Karpas-422 (cell line): ENCODE measurements around the gene TEAD4. TPM values are rescaled to one million over a fixed set of nuclear protein-coding genes. Genes with fewer than 3 reads are reported as not detected.

Source experiments
- DNase-seq: peaks from one replicate; pipeline ENCODE4 v3.0.0-alpha.2; 2015
- H2AFZ ChIP-seq: fragments of 200-600 bp; sonication (generic); 2 replicates; pipeline ENCODE4 v1.6.1; 2014; ENCODE audit warnings: antibody characterized with exemption, low read length, mixed read lengths
- H3K27ac ChIP-seq: fragments of 200-600 bp; sonication (generic); 2 replicates; pipeline ENCODE4 v1.5.1; 2014; ENCODE audit warnings: mild to moderate bottlenecking, low read length, moderate library complexity
- H3K27me3 ChIP-seq: fragments of 200-600 bp; sonication (generic); 2 replicates; pipeline ENCODE4 v1.6.1; 2014; ENCODE audit warnings: low read length, mixed read lengths
- H3K36me3 ChIP-seq: fragments of 200-600 bp; sonication (generic); 2 replicates; pipeline ENCODE4 v1.6.1; 2014; ENCODE audit warnings: low read length, mixed read lengths; ENCODE audit not compliant: insufficient read depth
- H3K4me1 ChIP-seq: fragments of 200-600 bp; sonication (generic); 2 replicates; pipeline ENCODE4 v1.6.1; 2014; ENCODE audit warnings: mild to moderate bottlenecking, low read length, mixed read lengths
- H3K4me2 ChIP-seq: fragments of 200-600 bp; sonication (generic); 2 replicates; pipeline ENCODE4 v1.6.1; 2014; ENCODE audit warnings: low read length, low read depth, mild to moderate bottlenecking; ENCODE audit not compliant: poor library complexity, severe bottlenecking
- H3K4me3 ChIP-seq: fragments of 200-600 bp; sonication (generic); 2 replicates; pipeline ENCODE4 v1.5.1; 2014; ENCODE audit warnings: mild to moderate bottlenecking, antibody characterized with exemption, low read length, mixed read lengths
- H3K79me2 ChIP-seq: fragments of 200-600 bp; sonication (generic); 2 replicates; pipeline ENCODE4 v1.6.1; 2014; ENCODE audit warnings: mild to moderate bottlenecking, low read length, mixed read lengths
- H3K9ac ChIP-seq: fragments of 200-600 bp; sonication (generic); 2 replicates; pipeline ENCODE4 v1.6.0; 2014; ENCODE audit warnings: low read length
- H3K9me2 ChIP-seq: fragments of 200-600 bp; sonication (generic), shearing (Covaris generic); replicated peaks from 2 replicates; pipeline ENCODE4 v1.6.0; 2014; ENCODE audit warnings: mild to moderate bottlenecking, low read length, moderate library complexity; ENCODE audit not compliant: insufficient read depth
- H3K9me3 ChIP-seq: fragments of 300-700, 200-600 bp; sonication (generic); 2 replicates; pipeline ENCODE4 v1.6.1; 2014; ENCODE audit warnings: low read length, mixed read lengths
- H4K20me1 ChIP-seq: fragments of 200-600 bp; sonication (generic); 2 replicates; pipeline ENCODE4 v1.6.1; 2014; ENCODE audit warnings: mild to moderate bottlenecking, antibody characterized with exemption, low read length, low read depth; ENCODE audit not compliant: insufficient read depth
- total RNA-seq: library from RNA; depleted of rRNA; stranded (reverse); fragments of >200 nt; shearing (Covaris generic); gene quantifications from 2 replicates; pipeline ENCODE4 v1.2.3, GENCODE V29; 2014; ENCODE audit warnings: low replicate concordance; rRNA removed

TEAD4 gene
- not detected in 2 replicates for total RNA-seq

- Histone ChIP-seq H3K4me2 (no peak within 1 kb of the TSS), H3K27me3 (no peaks in the 10 kb centered on the region), H4K20me1 (no peaks in the 10 kb centered on the region), H3K4me3 (no peak within 1 kb of the TSS), H3K9me3 (no peaks in the 10 kb centered on the region), H3K4me1 (no peaks in the 10 kb centered on the region), H3K9me2 (no peaks in the 10 kb centered on the region), H3K9ac (no peak within 1 kb of the TSS), H3K27ac (no peak within 1 kb of the TSS), H3K79me2 (no peaks in the 10 kb centered on the region), H2AFZ (no peak within 1 kb of the TSS), H3K36me3 (no peaks in the 10 kb centered on the region)
- no peak for DNase-seq
Observed at GRCh38 chr12:2959192-2959504, at the start of gene TEAD4. Gene TEAD4 (plus strand): TSS chr12:2959397.

- no peak overlapping the region for H2AFZ ChIP-seq
- H4K20me1 ChIP-seq: no peaks in the 10 kb centered on the region
- no peak overlapping the region for H3K9ac ChIP-seq
- no peaks in the 10 kb centered on the region for H3K9me2 ChIP-seq
- no peaks in the 10 kb centered on the region for H3K9me3 ChIP-seq
- peaks cover 11% of the 10 kb centered on the region; the same call in 1 of the 2 replicates for H3K79me2 ChIP-seq
- no peak for DNase-seq
- no peak overlapping the region for H3K4me2 ChIP-seq
- H3K36me3 ChIP-seq: no peaks in the 10 kb centered on the region
- no peak overlapping the region for H3K27ac ChIP-seq
- H3K4me3 ChIP-seq: no peak overlapping the region
- H3K27me3 ChIP-seq: no peaks in the 10 kb centered on the region
- H3K4me1 ChIP-seq: peaks cover 8% of the 10 kb centered on the region
Observed at GRCh38 chr12:2912216-2912575, 47.0 kb upstream of the TEAD4 start.

GRCh38 chr12:2919249-2919648, 39.9 kb upstream of the TEAD4 start:
- no peaks in the 10 kb centered on the region for H3K9me2 ChIP-seq
- no peaks in the 10 kb centered on the region for H3K4me1 ChIP-seq
- H3K27ac ChIP-seq: no peak overlapping the region
- no peaks in the 10 kb centered on the region for H3K9me3 ChIP-seq
- H3K4me2 ChIP-seq: no peak overlapping the region
- H3K36me3 ChIP-seq: peaks cover 4% of the 10 kb centered on the region; the same call in 1 of the 2 replicates
- no peaks in the 10 kb centered on the region; the same call in 1 of the 2 replicates for H3K79me2 ChIP-seq
- H3K4me3 ChIP-seq: no peak overlapping the region
- no peak for DNase-seq
- H3K27me3 ChIP-seq: no peaks in the 10 kb centered on the region
- no peak overlapping the region for H2AFZ ChIP-seq
- H3K9ac ChIP-seq: no peak overlapping the region
- no peaks in the 10 kb centered on the region for H4K20me1 ChIP-seq

DNA sequence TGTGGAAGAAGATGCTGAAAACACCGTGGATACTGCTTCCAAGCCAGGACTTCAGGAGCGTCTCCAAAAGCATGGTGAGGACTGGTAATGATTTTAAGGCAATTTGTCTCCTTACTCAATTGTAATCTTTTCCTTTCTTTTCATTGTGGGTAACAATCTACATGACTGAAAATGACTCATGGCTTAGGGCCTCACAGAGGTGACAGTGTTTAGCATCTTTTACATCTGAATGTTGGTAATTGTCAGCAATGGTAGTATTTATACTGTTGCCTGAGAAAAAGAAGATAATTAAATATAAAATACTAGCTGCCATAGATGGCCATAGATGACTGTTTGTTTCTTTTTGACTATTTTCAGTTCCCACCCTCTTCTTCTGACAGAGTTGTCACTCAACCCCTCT, 36.9 kb upstream of the TEAD4 start:
- Histone ChIP-seq H3K9me2 (no peaks in the 10 kb centered on the region), H3K36me3 (peaks cover 4% of the 10 kb centered on the region; the same call in 1 of the 2 replicates), H3K4me2 (no peak overlapping the region), H3K4me1 (no peaks in the 10 kb centered on the region), H4K20me1 (no peaks in the 10 kb centered on the region), H3K79me2 (no peaks in the 10 kb centered on the region; the same call in 1 of the 2 replicates), H3K9ac (no peak overlapping the region), H3K27ac (no peak overlapping the region), H2AFZ (no peak overlapping the region), H3K4me3 (no peak overlapping the region), H3K27me3 (no peaks in the 10 kb centered on the region), H3K9me3 (no peaks in the 10 kb centered on the region)
- DNase-seq: no peak

DNA sequence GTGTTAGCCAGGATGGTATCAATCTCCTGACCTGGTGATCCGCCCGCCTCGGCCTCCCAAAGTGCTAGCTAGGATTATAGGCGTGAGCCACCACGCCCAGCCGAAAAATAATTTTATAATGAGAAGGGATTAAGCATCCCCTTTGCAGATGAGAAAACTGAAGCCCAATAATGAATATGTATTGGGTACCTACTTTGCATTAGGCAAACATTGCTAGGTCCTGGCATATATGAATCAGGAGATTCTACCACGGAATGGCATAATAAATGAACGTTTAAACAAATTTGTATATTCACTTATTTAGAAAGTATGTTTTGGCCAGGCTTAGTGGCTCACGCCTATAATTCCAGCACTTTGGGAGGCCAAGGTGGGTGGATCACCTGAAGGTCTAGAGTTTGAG, 36.1 kb upstream of the TEAD4 start:
- H3K4me2 ChIP-seq: no peak overlapping the region
- H3K9me3 ChIP-seq: no peaks in the 10 kb centered on the region
- H3K79me2 ChIP-seq: no peaks in the 10 kb centered on the region; the same call in 1 of the 2 replicates
- no peak overlapping the region for H3K4me3 ChIP-seq
- H2AFZ ChIP-seq: no peak overlapping the region
- H3K4me1 ChIP-seq: no peaks in the 10 kb centered on the region
- no peak overlapping the region for H3K27ac ChIP-seq
- no peaks in the 10 kb centered on the region for H4K20me1 ChIP-seq
- DNase-seq: no peak
- no peak overlapping the region for H3K9ac ChIP-seq
- H3K36me3 ChIP-seq: peaks cover 4% of the 10 kb centered on the region; the same call in 1 of the 2 replicates
- no peaks in the 10 kb centered on the region for H3K9me2 ChIP-seq
- H3K27me3 ChIP-seq: no peaks in the 10 kb centered on the region

GRCh38 chr12:2924019-2924418, 35.2 kb upstream of the TEAD4 start:
- no peak for DNase-seq
- H3K9ac ChIP-seq: no peak overlapping the region
- H4K20me1 ChIP-seq: no peaks in the 10 kb centered on the region
- H2AFZ ChIP-seq: no peak overlapping the region
- H3K4me1 ChIP-seq: no peaks in the 10 kb centered on the region
- no peaks in the 10 kb centered on the region for H3K9me2 ChIP-seq
- no peak overlapping the region for H3K4me2 ChIP-seq
- no peaks in the 10 kb centered on the region for H3K9me3 ChIP-seq
- H3K27ac ChIP-seq: no peak overlapping the region
- peaks cover 4% of the 10 kb centered on the region; the same call in 1 of the 2 replicates for H3K36me3 ChIP-seq
- no peak overlapping the region for H3K4me3 ChIP-seq
- no peaks in the 10 kb centered on the region; the same call in 1 of the 2 replicates for H3K79me2 ChIP-seq
- H3K27me3 ChIP-seq: no peaks in the 10 kb centered on the region

DNA sequence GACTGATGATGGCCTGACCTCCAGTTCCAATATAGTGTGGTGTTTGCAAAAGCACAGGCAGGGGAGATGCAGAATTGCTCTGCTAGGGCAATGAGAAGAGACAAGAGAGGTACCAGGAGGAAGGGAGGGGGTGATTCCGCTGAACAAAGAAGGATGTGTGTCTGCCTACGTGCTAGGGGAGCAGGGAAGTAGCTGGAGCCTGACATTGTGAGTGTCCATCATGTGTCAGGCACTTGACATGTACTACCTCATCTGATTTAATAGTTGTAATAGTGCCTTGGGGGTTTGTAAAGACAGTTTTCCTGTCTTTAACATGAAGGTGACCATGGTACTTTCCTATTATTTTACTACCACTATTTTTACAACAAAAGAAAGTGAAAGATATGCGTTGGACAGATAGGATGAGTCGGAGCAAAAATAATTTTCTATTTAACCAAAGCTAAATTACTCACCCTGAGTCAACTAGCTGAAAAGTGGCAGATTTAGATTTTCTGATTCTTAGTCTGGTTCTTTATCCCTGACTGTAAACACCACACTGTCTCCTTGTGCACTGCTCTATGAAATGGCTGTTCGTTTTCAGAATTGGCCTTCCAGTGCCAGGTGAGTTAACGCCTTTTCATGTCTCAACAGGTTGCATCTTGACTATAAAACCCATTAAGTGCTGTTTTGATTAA, 33.7 kb upstream of the TEAD4 start:
- no peaks in the 10 kb centered on the region for H3K9me3 ChIP-seq
- DNase-seq: no peak
- H3K79me2 ChIP-seq: no peaks in the 10 kb centered on the region
- peaks cover 4% of the 10 kb centered on the region; the same call in 1 of the 2 replicates for H3K36me3 ChIP-seq
- no peaks in the 10 kb centered on the region for H4K20me1 ChIP-seq
- H3K4me1 ChIP-seq: no peaks in the 10 kb centered on the region
- no peak overlapping the region for H3K4me2 ChIP-seq
- no peak overlapping the region for H3K27ac ChIP-seq
- H3K4me3 ChIP-seq: no peak overlapping the region
- H3K9me2 ChIP-seq: no peaks in the 10 kb centered on the region
- H3K9ac ChIP-seq: no peak overlapping the region
- no peaks in the 10 kb centered on the region for H3K27me3 ChIP-seq
- H2AFZ ChIP-seq: no peak overlapping the region

- peaks cover 7% of the 10 kb centered on the region; the same call in 1 of the 2 replicates for H3K4me1 ChIP-seq
- no peak overlapping the region for H3K9ac ChIP-seq
- H3K27ac ChIP-seq: no peak overlapping the region
- no peak overlapping the region for H2AFZ ChIP-seq
- no peak for DNase-seq
- H3K36me3 ChIP-seq: 0 out of 2 replicates have a peak, but pooled peaks cover 3% of the 10 kb centered on the region
- H3K9me3 ChIP-seq: no peaks in the 10 kb centered on the region
- H3K9me2 ChIP-seq: no peaks in the 10 kb centered on the region
- H3K79me2 ChIP-seq: no peaks in the 10 kb centered on the region
- H3K4me2 ChIP-seq: no peak overlapping the region
- no peaks in the 10 kb centered on the region for H4K20me1 ChIP-seq
- no peaks in the 10 kb centered on the region for H3K27me3 ChIP-seq
- no peak overlapping the region for H3K4me3 ChIP-seq
Observed at GRCh38 chr12:2930865-2931264, 28.3 kb upstream of the TEAD4 start.
